Kidney (tissue), 14 donors: Measurements from ENCODE around the gene AP2M1. TPM values are rescaled to one million over a fixed set of nuclear protein-coding genes. Genes with fewer than 3 reads are reported as not detected.

ENCODE experiments used
- DNase-seq, 5 donors: peaks; one replicate each; pipeline ENCODE4 v3.0.0-alpha.2; 2013 to 2020
- FAIRE-seq: peaks from 2 replicates; lab custom pipeline; 2012; peaks lifted over from hg19 to GRCh38; lab: Jason Lieb, UNC
- H3K27ac ChIP-seq, 2 donors: one replicate each; pipeline ENCODE4 v1.7.0; 2013; ENCODE audit warnings: low read depth in 2 of 2, low read length in 2 of 2, inconsistent platforms in 1 of 2
- H3K27me3 ChIP-seq: one replicate; pipeline ENCODE4 v1.7.1; 2013; ENCODE audit warnings: low read length, inconsistent platforms; ENCODE audit not compliant: control insufficient read depth, insufficient read depth
- H3K36me3 ChIP-seq, 3 donors: one replicate each; pipeline versions ENCODE4 v1.7.0 to v1.7.1; 2013; ENCODE audit warnings: low read length in 3 of 3, control low read depth in 1 of 3, inconsistent platforms in 1 of 3; ENCODE audit not compliant: insufficient read depth in 3 of 3, control insufficient read depth in 2 of 3
- H3K4me1 ChIP-seq, 3 donors: one replicate each; pipeline versions ENCODE4 v1.7.0 to v1.7.1; 2013; ENCODE audit warnings: low read length in 3 of 3, inconsistent platforms in 1 of 3, low read depth in 1 of 3; ENCODE audit not compliant: control insufficient read depth in 2 of 3, insufficient read depth in 2 of 3
- H3K4me3 ChIP-seq, 3 donors: one replicate each; pipeline versions ENCODE4 v1.7.0 to v1.8.1; 2013; ENCODE audit warnings: low read length in 3 of 3, control low read depth in 1 of 3, inconsistent platforms in 1 of 3
- H3K9ac ChIP-seq, 3 donors: one replicate each; pipeline versions ENCODE4 v1.7.0 to v1.7.1; 2013; ENCODE audit warnings: low read length in 3 of 3, control low read depth in 1 of 3, inconsistent platforms in 1 of 3
- H3K9me3 ChIP-seq, 3 donors: one replicate each; pipeline versions ENCODE4 v1.7.0 to v1.7.1; 2013; ENCODE audit warnings: low read length in 3 of 3, control low read depth in 1 of 3, inconsistent platforms in 1 of 3; ENCODE audit not compliant: control insufficient read depth in 2 of 3, insufficient read depth in 1 of 3
- intact Hi-C: fragments of 100-400 bp; cut with DNase I; formaldehyde crosslinking; loops from one replicate; pipeline ENCODE4 v1.11.1; 2022
- polyA plus RNA-seq: library from polyadenylated mRNA; stranded (reverse); fragments of 350-450 nt; fragmentation: Illumina TruSeq; extraction: RNeasy Lipid Tissue Mini Kit (QIAGEN cat#74804); gene quantifications from one replicate; pipeline ENCODE4 v1.2.3, GENCODE V29; 2014; ENCODE audit warnings: low read depth, low replicate concordance; ENCODE audit not compliant: insufficient read depth
- total RNA-seq: library from RNA; stranded (reverse); fragmentation: NEBNext Ultra II Directional; extraction: Animal tissue kit (Norgen Biotek cat#: 25700); gene quantifications from one replicate; pipeline ENCODE4 v1.2.1, GENCODE V29; 2021
- TF ChIP-seq, protein P1 (sequence below): IDR thresholded peaks from 3 replicates; pipeline ENCODE4 v1.5.1; 2012; ENCODE audit warnings: mild to moderate bottlenecking, moderate library complexity, borderline replicate concordance; ENCODE audit not compliant: insufficient read depth; ENCODE audit errors: extremely low read depth
- donor health status: control.
- donor health status: control.
- donor health status: control.
- donor health status: control.
- donor health status: control.
- donor health status: DM: yes; HTN: yes; CAD: no.
- donor health status: Normal renal cell carcinoma (clear cell type).

The AP2M1 gene
- total and polyA plus RNA-seq, 2 donors from 2014 or later: 329 to 353 TPM

DNA sequence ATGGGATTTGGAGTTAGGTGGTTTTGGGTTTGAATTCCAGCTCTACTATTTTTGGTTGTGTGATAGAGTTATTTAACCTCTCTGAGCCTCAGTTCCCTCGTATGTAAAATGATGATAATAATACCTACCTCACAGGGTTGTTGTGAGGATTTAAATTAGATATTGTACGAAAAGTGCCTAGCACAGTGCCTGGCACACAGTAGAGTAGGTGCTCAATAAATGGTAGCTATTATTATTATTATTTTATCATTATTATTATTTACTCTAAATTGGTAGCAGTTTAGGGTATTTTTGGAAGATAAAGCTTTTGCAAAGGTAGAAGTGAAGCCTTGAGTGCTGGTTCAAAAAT is 1.3 kb upstream of the AP2M1 start:
- Histone ChIP-seq H3K36me3 (peaks cover 0 to 31% (median 14%) of the 10 kb centered on the region in 3 donors), H3K4me1 (peaks cover 0 to 28% (median 10%) of the 10 kb centered on the region in 3 donors), H3K9me3 (no peaks in the 10 kb centered on the region), H3K9ac (no peak overlapping the region), H3K4me3 (no peak overlapping the region), H3K27ac (no peak overlapping the region), H3K27me3 (no peaks in the 10 kb centered on the region)
- no peak for FAIRE-seq
- no peak for DNase-seq
- TF ChIP-seq, protein P1, sequence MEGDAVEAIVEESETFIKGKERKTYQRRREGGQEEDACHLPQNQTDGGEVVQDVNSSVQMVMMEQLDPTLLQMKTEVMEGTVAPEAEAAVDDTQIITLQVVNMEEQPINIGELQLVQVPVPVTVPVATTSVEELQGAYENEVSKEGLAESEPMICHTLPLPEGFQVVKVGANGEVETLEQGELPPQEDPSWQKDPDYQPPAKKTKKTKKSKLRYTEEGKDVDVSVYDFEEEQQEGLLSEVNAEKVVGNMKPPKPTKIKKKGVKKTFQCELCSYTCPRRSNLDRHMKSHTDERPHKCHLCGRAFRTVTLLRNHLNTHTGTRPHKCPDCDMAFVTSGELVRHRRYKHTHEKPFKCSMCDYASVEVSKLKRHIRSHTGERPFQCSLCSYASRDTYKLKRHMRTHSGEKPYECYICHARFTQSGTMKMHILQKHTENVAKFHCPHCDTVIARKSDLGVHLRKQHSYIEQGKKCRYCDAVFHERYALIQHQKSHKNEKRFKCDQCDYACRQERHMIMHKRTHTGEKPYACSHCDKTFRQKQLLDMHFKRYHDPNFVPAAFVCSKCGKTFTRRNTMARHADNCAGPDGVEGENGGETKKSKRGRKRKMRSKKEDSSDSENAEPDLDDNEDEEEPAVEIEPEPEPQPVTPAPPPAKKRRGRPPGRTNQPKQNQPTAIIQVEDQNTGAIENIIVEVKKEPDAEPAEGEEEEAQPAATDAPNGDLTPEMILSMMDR: no peak
- intact Hi-C loops: no loop called here

DNA sequence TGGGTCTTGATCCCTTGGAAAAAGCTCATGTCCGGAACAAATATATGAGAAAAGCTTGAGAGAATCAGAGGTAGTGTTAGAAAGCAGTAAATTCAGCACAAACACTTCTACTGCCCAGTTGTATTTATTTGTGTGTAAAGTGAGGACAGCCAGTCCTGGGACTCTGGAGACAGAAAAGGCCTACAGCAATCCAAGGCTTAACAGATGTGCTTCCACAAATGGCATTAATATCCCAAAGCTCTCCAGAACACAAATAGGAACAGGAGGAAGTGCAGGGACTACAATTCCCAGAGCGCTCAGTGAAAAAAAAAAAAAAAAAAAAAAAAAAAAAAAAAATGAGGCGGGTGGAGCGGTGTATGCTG is 390 bp upstream of the AP2M1 start:
- intact Hi-C loops: no loop called here
- Histone ChIP-seq H3K4me3 (no peak overlapping the region), H3K9me3 (no peaks in the 10 kb centered on the region), H3K36me3 (peaks cover 0 to 31% (median 19%) of the 10 kb centered on the region in 3 donors), H3K27me3 (no peaks in the 10 kb centered on the region), H3K27ac (no peak overlapping the region), H3K4me1 (peaks cover 0 to 28% (median 10%) of the 10 kb centered on the region in 3 donors), H3K9ac (no peak overlapping the region)
- FAIRE-seq (peak; percentile 3), DNase-seq (no peak)
- TF ChIP-seq, protein P1: no peak

DNA sequence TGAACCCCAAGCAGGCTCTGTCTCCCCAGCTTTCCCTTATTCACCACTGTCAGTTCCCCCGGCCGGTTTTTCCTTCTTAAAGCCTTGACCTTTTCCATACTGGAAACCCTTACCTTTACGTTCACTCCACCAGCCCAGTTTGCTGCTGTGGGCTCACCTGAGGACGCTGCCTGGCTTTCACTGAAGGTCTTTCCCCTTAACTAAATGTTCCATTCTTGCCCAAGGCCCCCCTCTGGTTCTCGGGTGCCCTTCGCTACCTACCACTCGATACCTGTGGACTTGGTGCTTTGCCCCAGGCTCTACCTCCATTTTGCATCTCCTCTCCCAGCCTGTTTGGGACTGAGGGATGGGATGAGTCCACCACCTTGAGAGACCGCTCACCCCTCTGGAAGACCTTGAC is 851 bp downstream of the AP2M1 start:
- TF ChIP-seq, protein P1: no peak
- no peaks in the 10 kb centered on the region for H3K27me3 ChIP-seq
- FAIRE-seq: no peak
- H3K36me3 ChIP-seq: peaks cover 0 to 43% (median 26%) of the 10 kb centered on the region in 3 donors
- no peaks in the 10 kb centered on the region for H3K9me3 ChIP-seq
- peak in 1 of 5 donors; percentile 44 for DNase-seq
- H3K4me3 ChIP-seq: peak overlapping the region; percentile 75 to 92 (median 84)
- peak overlapping the region; percentile 85 to 95 for H3K27ac ChIP-seq
- intact Hi-C loops: no loop called here
- H3K9ac ChIP-seq: peak overlapping the region; percentile 69 to 93 (median 75)
- H3K4me1 ChIP-seq: peaks cover 0 to 28% (median 10%) of the 10 kb centered on the region in 3 donors

DNA sequence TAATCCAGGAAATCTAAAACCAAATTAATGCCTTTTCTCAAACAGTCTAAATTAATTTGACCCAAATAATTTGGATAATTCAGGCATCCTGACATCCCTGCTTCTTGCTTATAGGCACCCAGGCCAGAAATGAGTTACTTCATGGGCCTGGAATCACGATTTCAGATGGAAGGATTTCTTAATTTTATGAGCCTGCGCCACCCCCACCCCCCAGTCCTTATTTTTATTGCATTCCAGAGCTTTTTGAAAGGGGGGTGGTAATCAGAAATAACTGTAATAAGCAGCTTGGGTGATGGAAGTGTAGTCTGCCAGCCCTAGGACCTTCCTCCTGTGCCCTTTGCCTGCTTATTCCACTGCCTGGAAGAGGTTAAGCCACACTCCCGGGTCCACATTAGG is 1.3 kb downstream of the AP2M1 start:
- FAIRE-seq: no peak
- H3K36me3 ChIP-seq: peaks cover 0 to 44% (median 30%) of the 10 kb centered on the region in 3 donors
- H3K9ac ChIP-seq: peak overlapping the region; percentile 69 to 93 (median 75)
- H3K4me3 ChIP-seq: peak overlapping the region; percentile 75 to 92 (median 84)
- H3K27me3 ChIP-seq: no peaks in the 10 kb centered on the region
- TF ChIP-seq, protein P1: no peak
- intact Hi-C loops: no loop called here
- H3K4me1 ChIP-seq: peaks cover 0 to 28% (median 10%) of the 10 kb centered on the region in 3 donors
- H3K27ac ChIP-seq: peak overlapping the region; percentile 85 to 95
- DNase-seq: no peak
- no peaks in the 10 kb centered on the region for H3K9me3 ChIP-seq
